ENCODE results near the gene CYP1B1. TPM values are rescaled to one million over a fixed set of nuclear protein-coding genes. Genes with fewer than 3 reads are reported as not detected.
A peak's percentile ranks its signal among the peaks of the same experiment; 100 is the strongest.

The CYP1B1 gene
- total RNA-seq (2022) (1.3 and 1.8 TPM in 2 replicates), Bru-seq, nascent RNA (percentile 32 among the genes with signal in this experiment), BruChase-seq, experiment 1, labeled RNA remaining after a 2-hour chase (percentile 39 among the genes with signal in this experiment), BruChase-seq, experiment 2, labeled RNA remaining after a 6-hour chase (percentile 49 among the genes with signal in this experiment)
- long read RNA-seq, full-length matches to known transcripts: 3 of 3 reads
- long read RNA-seq, partial matches to known transcripts: 0 of 3 reads
- long read RNA-seq, other reads (novel, unspliced or antisense): 0 of 3 reads

DNA sequence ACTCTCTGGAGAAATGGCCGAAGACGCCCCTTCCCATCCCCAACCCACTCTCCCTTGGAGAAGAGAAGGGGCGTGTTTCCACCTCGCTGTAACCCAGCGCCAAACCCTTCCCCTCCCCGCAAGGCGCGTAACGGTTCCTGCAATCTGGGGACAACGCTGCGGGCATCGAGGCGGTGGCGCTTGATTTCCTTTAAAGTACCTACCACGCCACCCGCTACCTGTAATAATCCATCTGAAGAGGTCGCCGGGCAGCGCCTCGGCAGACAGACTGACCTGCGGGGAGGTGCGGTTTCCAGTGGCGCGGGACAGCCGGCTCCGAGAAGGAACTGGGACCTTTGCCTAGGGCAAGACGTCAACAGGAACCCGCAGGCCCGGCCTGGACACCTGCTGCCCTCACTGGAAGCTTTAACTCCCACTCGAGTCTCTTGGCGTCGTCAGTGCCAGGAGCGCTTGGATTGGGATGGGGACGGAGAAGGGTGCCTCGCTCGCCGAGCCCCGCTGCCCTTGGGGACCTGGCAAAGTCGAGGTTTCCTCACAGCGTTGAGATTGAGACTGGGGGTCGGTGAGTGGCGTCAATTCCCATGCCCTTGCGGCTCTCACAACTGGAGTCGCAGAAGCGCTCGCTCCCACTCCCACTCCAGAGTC is at the start of gene CYP1B1:
CYP1B1 (minus strand) TSS at position 645 of the 645 bp plus-strand sequence. CDS start 763 bp downstream, outside the sequence.
- intact Hi-C loops (cut with micrococcal nuclease; ENCODE audit: unreplicated experiment): loop anchor here (1.0 to 5.0 kb wide), 3 partner anchors 40 to 199 kb away; no protein-coding TSS in a partner anchor
- DNase-seq: no peak
- BruUV-seq (replicated peaks): TSS peak; percentile 16
- TF ChIP-seq, protein P1, sequence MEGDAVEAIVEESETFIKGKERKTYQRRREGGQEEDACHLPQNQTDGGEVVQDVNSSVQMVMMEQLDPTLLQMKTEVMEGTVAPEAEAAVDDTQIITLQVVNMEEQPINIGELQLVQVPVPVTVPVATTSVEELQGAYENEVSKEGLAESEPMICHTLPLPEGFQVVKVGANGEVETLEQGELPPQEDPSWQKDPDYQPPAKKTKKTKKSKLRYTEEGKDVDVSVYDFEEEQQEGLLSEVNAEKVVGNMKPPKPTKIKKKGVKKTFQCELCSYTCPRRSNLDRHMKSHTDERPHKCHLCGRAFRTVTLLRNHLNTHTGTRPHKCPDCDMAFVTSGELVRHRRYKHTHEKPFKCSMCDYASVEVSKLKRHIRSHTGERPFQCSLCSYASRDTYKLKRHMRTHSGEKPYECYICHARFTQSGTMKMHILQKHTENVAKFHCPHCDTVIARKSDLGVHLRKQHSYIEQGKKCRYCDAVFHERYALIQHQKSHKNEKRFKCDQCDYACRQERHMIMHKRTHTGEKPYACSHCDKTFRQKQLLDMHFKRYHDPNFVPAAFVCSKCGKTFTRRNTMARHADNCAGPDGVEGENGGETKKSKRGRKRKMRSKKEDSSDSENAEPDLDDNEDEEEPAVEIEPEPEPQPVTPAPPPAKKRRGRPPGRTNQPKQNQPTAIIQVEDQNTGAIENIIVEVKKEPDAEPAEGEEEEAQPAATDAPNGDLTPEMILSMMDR (IDR thresholded peaks at IDR 0.05; ENCODE audit: insufficient read depth in 1 of 2, low read depth in 1 of 2, low read length in 1 of 2, severe bottlenecking in 1 of 2, unreplicated experiment in 1 of 2): no peak
- Histone ChIP-seq H3K9me3 (no peaks in the 10 kb centered on the region), H3K4me1 (peaks cover 23% of the 10 kb centered on the region), H3K36me3 (ENCODE audit: control insufficient read depth, insufficient read depth, low read length) (no peaks in the 10 kb centered on the region), H3K27me3 (replicated peaks; ENCODE audit: control insufficient read depth, insufficient read depth, low read length) (no peaks in the 10 kb centered on the region), H3K4me3 (ENCODE audit: low read depth, low read length) (peak within 1 kb of the TSS; percentile 56)
- Mint-ChIP-seq H3K27ac (ENCODE audit: unreplicated experiment) (peak within 1 kb of the TSS; percentile 76), H3K4me1 (ENCODE audit: low read depth, unreplicated experiment) (peaks cover 26% of the 10 kb centered on the region), H3K27me3 (ENCODE audit: insufficient read depth, unreplicated experiment) (no peaks in the 10 kb centered on the region), H3K9me3 (ENCODE audit: unreplicated experiment) (no peaks in the 10 kb centered on the region), H3K36me3 (ENCODE audit: insufficient read depth, unreplicated experiment) (peaks cover 11% of the 10 kb centered on the region), H3K4me3 (ENCODE audit: unreplicated experiment) (peak within 1 kb of the TSS; percentile 84)
- ChIA-PET CTCF (interaction anchor here (1.0 to 2.1 kb wide), 8 partner anchors 16 to 199 kb away, joined by 3 to 37 read pairs (median 12); no protein-coding TSS in a partner anchor), POLR2A (interaction anchor here (1.3 to 2.0 kb wide), 3 partner anchors 21 to 199 kb away, joined by 3 to 12 read pairs (median 3); no protein-coding TSS in a partner anchor)

DNA sequence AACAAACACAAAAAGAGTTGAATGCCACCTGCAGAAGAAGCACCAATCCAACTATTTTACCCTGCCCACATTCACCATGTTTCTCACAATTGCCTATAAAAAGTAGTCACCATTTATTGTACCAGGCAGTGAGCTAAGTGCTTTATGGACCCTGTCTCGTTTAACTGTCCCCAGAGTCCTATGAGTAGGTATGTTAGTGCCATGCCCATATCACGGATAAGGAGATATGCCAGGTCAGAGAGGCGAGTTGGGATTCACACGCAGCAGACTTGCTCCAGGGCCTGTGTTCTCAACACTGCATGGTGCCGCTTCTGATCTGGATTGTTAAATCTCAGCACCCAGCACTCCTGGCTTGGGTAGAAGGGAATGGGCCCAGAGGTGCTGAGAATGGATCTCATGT is 49.1 kb upstream of the CYP1B1 start:
- TF ChIP-seq, protein P1 (IDR thresholded peaks at IDR 0.05; ENCODE audit: insufficient read depth in 1 of 2, low read depth in 1 of 2, low read length in 1 of 2, severe bottlenecking in 1 of 2, unreplicated experiment in 1 of 2): no peak
- no peak for DNase-seq
- H3K9me3 ChIP-seq: peaks cover 24% of the 10 kb centered on the region
- no peaks in the 10 kb centered on the region for H3K36me3 ChIP-seq (ENCODE audit: control insufficient read depth, insufficient read depth, low read length)
- no peaks in the 10 kb centered on the region for H3K36me3 Mint-ChIP-seq (ENCODE audit: insufficient read depth, unreplicated experiment)
- H3K9me3 Mint-ChIP-seq (ENCODE audit: unreplicated experiment): peaks cover 16% of the 10 kb centered on the region
- peaks cover 16% of the 10 kb centered on the region for H3K4me1 Mint-ChIP-seq (ENCODE audit: low read depth, unreplicated experiment)
- H3K4me1 ChIP-seq: peaks cover 20% of the 10 kb centered on the region
- no TSS peak for BruUV-seq (replicated peaks)
- no peak overlapping the region for H3K4me3 ChIP-seq (ENCODE audit: low read depth, low read length)
- no peaks in the 10 kb centered on the region for H3K27me3 ChIP-seq (replicated peaks; ENCODE audit: control insufficient read depth, insufficient read depth, low read length)
- POLR2A ChIA-PET: no interaction called here
- no peaks in the 10 kb centered on the region for H3K27me3 Mint-ChIP-seq (ENCODE audit: insufficient read depth, unreplicated experiment)
- intact Hi-C loops (cut with micrococcal nuclease; ENCODE audit: unreplicated experiment): no loop called here
- no peak overlapping the region for H3K27ac Mint-ChIP-seq (ENCODE audit: unreplicated experiment)
- CTCF ChIA-PET: no interaction called here
- no peak overlapping the region for H3K4me3 Mint-ChIP-seq (ENCODE audit: unreplicated experiment)

DNA sequence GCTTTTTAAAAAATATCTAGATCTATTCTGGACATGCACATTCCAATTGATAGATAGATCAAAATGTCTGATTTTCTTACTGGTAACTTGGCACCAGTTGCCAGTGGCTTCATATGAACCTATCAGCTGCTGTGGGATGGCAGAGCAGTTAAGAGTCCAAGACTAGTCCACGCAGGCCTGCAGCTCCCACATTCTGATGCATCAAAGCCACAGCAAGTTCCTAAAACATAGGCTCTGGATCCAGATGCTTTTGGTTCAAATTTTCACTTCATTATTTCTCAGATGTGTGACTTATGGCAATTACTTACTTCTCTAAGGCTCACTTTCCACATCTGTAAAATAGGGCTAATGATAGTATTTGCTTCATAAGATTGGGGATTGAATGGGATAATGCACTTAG is 48.0 kb upstream of the CYP1B1 start:
- TF ChIP-seq, protein P1 (IDR thresholded peaks at IDR 0.05; ENCODE audit: insufficient read depth in 1 of 2, low read depth in 1 of 2, low read length in 1 of 2, severe bottlenecking in 1 of 2, unreplicated experiment in 1 of 2): no peak
- DNase-seq: no peak
- peaks cover 16% of the 10 kb centered on the region for H3K9me3 Mint-ChIP-seq (ENCODE audit: unreplicated experiment)
- no TSS peak for BruUV-seq (replicated peaks)
- Histone ChIP-seq H3K4me1 (peaks cover 21% of the 10 kb centered on the region), H3K27me3 (replicated peaks; ENCODE audit: control insufficient read depth, insufficient read depth, low read length) (no peaks in the 10 kb centered on the region), H3K9me3 (peaks cover 24% of the 10 kb centered on the region), H3K4me3 (ENCODE audit: low read depth, low read length) (no peak overlapping the region), H3K36me3 (ENCODE audit: control insufficient read depth, insufficient read depth, low read length) (no peaks in the 10 kb centered on the region)
- no peaks in the 10 kb centered on the region for H3K36me3 Mint-ChIP-seq (ENCODE audit: insufficient read depth, unreplicated experiment)
- CTCF ChIA-PET: no interaction called here
- no peaks in the 10 kb centered on the region for H3K27me3 Mint-ChIP-seq (ENCODE audit: insufficient read depth, unreplicated experiment)
- peaks cover 18% of the 10 kb centered on the region for H3K4me1 Mint-ChIP-seq (ENCODE audit: low read depth, unreplicated experiment)
- POLR2A ChIA-PET: no interaction called here
- H3K4me3 Mint-ChIP-seq (ENCODE audit: unreplicated experiment): no peak overlapping the region
- intact Hi-C loops (cut with micrococcal nuclease; ENCODE audit: unreplicated experiment): no loop called here
- no peak overlapping the region for H3K27ac Mint-ChIP-seq (ENCODE audit: unreplicated experiment)
